Measurements from ENCODE around the gene RPL29.

Gene RPL29

GRCh38 chr3:52024765-52025452 is 29.2 kb upstream of the RPL29 start:
- no peak for FAIRE-seq

GRCh38 chr3:52023860-52024764 is 28.4 kb upstream of the RPL29 start:
- FAIRE-seq, result no peak

- FAIRE-seq, result no peak
Observed at GRCh38 chr3:52023101-52023770, 27.5 kb upstream of the RPL29 start.

GRCh38 chr3:52022323-52023100 is 26.8 kb upstream of the RPL29 start:
- no peak for FAIRE-seq

GRCh38 chr3:52021489-52022268 is 26.0 kb upstream of the RPL29 start:
- FAIRE-seq, result no peak

- FAIRE-seq, result no peak
Observed at GRCh38 chr3:52020796-52021195, 25.1 kb upstream of the RPL29 start.

GRCh38 chr3:52019352-52020080 is 23.8 kb upstream of the RPL29 start:
- FAIRE-seq, result no peak

- FAIRE-seq, result no peak
Observed at GRCh38 chr3:52018319-52019000, 22.8 kb upstream of the RPL29 start.

- no peak for FAIRE-seq
Observed at GRCh38 chr3:52017586-52017985, 21.9 kb upstream of the RPL29 start.

- FAIRE-seq, result no peak
Observed at GRCh38 chr3:52015438-52016228, 19.9 kb upstream of the RPL29 start.

- no peak for FAIRE-seq
Observed at GRCh38 chr3:52014613-52015012, 18.9 kb upstream of the RPL29 start.

- FAIRE-seq, result no peak
Observed at GRCh38 chr3:52013802-52014598, 18.3 kb upstream of the RPL29 start.

GRCh38 chr3:52012699-52013098 is 17.0 kb upstream of the RPL29 start:
- FAIRE-seq, result no peak

- FAIRE-seq, result no peak
Observed at GRCh38 chr3:52010431-52010830, 14.7 kb upstream of the RPL29 start.

GRCh38 chr3:52007291-52007690 is 11.6 kb upstream of the RPL29 start:
- FAIRE-seq, result no peak

- FAIRE-seq, result no peak
Observed at GRCh38 chr3:52006820-52007133, 11.1 kb upstream of the RPL29 start.

- FAIRE-seq, result no peak
Observed at GRCh38 chr3:52006017-52006819, 10.5 kb upstream of the RPL29 start.

- no peak for FAIRE-seq
Observed at GRCh38 chr3:52005571-52005986, 9.9 kb upstream of the RPL29 start.

Measured in colon (tissue), 2 donors.